Hematopoietic multipotent progenitor cell treated with erythropoietin and hydrocortisone succinate and interleukin-3 and kit ligand, for 4 days (in vitro differentiated cells): ENCODE measurements around the gene NPAS3.

Experiments
- DNase-seq: peaks from one replicate; pipeline ENCODE4 v3.0.0-alpha.2; 2015

NPAS3 gene

DNA sequence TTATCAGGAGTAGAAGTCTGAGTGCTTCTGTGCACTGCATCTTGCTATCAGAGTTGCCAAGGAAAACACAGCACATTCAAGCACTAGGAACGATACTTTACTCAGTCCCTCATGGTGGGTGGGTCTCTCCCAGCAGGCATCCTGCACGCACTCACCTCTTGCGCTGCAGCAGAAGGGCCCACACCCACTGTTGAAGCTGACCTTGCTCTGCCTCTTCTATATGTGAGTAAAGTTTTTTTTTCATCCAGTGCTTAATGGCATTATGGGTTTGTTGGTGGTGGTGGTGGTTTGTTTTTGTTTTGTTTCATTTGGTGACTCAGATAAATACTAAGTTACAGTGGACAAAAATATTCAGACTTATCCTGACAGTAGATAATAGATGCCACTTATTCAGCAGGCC, 663.7 kb downstream of the NPAS3 start:
- no peak for DNase-seq

DNA sequence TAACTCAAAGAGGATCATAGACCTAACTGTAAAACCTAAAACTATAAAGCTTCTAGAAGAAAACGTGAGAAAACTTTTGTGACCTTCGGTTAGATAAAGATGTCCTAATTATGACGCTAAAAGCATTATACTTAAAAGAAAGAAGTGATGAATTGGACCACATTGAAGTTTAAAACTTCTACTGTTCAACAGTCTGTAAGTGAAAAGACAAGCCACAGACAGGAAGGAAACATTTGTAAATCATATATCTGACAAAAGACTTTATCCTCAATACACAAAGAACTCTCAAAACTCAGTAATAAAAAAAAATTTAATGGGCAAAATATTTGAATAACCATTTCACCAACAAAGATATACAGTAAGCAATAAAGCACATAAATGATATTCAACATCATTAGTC, 667.9 kb downstream of the NPAS3 start:
- DNase-seq = peak; percentile 10

DNA sequence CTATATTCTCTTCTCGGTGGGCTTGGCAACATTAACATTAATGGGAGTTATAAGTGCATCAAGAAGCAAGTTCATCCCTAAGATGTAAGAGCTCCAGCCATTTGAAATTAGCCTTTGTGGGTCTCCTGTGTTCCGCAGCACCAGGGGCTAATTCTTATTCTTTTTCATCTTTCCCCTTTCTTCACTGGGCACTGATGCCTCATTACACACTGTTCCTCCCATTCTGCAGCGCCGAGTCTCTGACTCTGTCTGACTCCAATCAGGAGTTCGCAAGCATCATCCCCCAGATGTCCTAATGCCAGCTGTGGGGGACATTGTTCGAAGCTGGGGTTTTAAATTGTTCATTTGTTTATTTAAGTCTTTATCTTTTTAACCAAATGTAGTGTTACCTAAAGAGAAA, 670.9 kb downstream of the NPAS3 start:
- no peak for DNase-seq

DNA sequence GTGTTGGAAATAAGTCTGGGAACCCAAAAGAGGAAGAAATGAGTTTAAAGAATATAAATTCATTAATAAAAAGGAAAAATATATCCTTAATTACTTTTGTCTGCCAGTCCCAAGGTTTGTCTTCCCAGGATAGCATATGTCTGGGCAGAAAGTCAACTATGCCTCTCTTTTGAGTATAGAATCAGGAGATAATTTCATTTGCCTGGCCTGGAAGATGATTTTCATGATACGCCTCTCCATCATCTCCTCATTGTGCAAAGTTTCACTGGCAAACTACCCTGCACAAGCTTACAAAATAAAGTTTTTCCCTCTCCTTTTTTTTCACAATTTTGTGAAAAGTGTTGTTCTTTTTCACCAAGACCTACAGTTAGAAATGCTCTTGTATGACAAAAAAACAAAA, 671.4 kb downstream of the NPAS3 start:
- DNase-seq = no peak

DNA sequence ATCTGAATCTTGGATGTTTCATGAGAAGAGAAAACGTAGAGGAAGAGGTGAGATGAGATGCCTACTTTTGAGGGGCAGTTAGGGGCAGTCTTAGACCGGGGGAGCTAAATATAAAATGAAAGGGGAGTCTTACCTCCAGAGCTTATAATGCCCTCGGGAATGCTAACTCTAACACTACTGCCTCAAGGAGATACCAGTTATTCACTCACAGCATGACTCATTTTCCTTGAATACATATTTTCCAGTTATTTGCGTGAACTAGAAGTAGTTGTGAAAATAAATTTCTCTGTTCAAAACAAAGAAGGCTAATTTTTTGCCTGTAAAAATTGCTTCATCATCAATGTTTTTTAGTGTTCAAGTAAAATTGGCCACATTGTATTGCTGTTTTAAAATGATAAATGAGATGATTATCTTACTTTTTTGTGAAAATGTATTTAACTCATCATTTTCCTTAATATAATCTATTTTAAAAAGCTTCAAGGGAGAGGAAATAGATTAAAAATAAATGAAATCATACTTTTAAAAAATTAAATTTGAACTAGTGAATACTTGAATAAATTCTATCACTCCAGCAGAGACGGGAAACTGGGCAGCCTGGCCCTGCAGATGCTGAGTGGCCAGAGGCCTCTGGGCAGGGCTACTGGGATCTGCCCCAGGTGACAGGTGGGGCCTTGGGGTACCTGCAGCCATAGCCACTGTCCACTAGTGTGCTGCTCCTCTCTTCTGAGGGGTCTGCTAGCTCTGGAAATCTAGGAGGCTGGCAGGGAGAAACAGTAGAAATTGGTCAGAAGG, 672.9 kb downstream of the NPAS3 start:
- no peak for DNase-seq

DNA sequence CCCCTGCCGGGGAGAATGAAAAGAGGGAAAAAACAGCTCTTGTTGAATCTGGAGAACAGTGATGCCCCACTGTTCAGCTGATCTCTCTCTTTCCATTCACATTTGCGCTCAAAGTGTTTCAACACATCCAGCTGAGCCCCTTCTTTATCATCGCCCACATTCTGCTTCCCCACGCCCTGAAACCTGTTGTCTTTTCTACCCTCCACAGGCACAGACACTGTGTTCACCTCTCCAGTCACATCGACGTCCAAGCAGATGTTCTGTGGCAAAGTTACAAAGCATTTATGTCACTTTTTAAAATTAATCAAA, 673.5 kb downstream of the NPAS3 start:
- DNase-seq = peak; percentile 74

DNA sequence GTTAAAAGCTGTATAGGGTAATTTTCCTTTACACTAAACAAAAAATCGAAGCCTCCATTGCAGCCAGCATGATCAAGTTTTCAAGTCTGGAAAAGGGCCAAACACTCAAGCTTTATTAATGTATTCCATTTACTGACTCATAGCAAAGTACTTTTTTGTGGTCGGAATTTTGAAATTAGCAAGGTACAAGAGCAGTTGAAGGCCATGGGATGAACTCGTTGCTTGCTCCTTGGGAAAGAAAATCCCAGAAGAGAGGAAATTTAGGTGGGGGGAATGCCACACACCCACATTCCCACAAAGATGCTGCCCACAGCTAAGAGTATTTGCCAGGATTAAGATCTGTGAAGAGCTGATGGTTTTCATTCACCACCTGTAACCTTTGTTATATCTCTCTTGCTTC, 678.5 kb downstream of the NPAS3 start:
- DNase-seq = no peak

DNA sequence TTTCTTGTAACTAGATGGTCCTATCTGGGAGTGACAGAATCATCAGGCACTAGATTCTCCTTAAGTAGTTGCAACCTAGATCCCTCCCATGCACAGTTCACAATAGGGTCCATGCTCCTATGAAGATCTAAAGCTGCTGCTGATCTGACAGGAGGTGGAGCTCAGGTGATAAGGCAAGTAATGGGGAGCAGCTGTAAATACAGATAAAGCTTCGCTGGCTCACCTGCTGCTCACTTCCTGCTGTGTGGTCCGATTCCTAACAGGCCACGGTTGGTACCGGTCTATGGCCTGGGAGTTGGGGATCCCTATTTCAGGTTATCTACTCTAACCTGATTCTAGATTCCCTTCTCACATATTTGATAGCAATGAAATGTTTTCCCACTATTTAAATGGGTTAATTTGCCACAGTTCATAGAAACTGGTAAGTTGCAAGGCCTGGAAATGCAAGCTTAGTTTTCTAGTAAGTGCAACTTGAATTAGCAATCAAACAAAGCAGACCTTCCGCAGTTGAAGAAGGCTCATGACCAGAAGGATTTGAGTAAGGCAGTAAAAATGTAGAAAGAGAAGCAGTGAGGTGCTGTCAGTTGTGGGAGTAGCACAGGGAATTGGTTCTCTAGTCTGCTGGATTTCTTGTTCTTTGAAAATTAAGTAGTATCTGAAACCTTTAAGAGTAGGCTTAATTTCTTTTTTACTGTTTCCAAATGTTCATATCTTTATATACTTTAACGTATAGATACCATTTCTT, 679.9 kb downstream of the NPAS3 start:
- DNase-seq = no peak

DNA sequence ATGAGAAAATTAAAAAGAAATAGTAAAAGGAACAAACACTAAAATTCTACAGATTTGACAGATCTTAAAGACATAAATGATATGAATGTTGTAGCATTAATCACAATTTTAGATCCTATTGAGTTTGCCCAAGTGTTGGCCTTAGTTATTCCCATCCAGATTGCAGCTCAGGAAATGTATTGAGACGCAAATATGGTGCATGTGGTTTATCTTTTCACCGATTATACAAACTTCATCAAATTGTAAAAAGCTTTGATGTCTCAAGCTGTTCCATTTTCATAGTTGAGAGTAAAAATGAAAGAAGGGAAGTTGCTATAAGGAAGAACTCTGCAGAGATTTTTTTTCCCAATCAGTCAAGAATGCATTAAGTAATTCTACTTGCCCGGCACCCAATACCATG, 683.8 kb downstream of the NPAS3 start:
- DNase-seq = no peak

DNA sequence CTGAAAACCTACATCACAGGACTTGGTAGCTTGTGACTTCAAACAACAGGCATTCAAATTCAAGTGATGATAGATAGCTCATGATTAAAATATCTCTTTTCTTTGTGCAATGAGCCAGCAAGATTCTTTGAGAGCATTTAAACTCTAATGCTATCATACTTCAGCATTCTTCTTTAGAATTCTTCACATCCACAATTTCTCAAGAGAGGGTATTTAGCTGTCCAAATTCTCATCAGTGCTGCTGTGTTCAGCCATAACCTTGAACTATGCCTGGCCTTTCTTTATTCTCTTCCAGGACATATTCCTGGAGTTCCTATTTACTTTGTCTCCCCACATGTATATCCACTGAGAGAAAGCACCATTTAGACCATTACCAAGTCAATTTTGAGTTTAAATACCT, 691.1 kb downstream of the NPAS3 start:
- no peak for DNase-seq

DNA sequence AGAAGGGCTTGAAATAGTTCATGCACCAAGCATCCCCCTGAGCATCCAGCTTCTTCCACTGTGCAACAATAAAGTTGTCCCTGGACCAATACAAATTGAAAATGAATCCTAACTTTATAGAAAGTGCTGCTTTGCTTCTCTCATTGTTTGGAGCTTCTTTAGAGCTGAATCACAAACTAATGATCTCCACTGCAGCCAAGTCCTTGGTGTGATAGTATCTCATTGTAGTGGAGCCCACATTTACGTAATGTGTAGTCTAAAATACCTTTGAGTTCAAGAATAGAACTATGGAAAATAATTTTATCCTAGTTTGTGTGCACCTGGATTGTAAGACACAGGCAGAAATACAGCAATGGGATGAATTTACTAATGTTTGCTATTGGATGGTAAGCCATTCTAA, 692.3 kb downstream of the NPAS3 start:
- no peak for DNase-seq

DNA sequence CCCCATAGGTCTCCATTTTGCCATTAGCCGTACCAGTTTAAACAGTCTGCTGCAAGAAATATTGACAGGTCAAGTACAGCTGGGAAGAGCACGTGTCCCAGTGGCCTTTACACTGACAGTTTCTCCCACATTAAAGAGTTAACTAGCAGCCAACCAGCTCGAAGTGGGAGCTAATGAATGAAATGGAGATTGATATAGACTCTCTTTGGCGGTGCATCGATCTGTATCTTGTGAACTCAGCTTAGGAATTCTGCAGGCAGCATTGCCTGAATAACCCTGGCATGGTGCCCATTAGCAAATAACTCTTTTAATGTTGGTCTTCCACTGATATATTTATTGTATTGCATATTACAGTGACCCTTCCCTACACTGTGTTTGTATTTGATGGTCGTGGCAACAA, 692.8 kb downstream of the NPAS3 start:
- DNase-seq = no peak

DNA sequence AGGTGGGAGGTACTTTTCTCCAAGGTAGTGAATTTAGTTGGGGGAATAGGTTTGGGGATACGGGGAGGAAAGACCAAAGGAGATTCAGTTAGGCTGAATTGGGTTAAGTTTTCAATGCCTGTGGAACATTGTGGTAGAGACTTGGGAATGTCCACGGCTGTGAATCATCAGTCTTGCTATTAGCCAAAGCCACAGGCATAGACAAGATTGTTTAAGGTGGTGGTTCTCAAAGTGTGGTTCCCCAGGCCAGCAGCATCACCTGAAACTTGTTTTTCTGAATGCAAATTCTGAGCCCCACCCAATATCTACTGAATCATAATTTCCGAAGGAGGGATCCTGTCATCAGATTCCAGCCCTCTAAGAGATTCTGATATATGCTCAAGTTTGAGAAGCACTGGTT, 696.0 kb downstream of the NPAS3 start:
- DNase-seq = no peak

DNA sequence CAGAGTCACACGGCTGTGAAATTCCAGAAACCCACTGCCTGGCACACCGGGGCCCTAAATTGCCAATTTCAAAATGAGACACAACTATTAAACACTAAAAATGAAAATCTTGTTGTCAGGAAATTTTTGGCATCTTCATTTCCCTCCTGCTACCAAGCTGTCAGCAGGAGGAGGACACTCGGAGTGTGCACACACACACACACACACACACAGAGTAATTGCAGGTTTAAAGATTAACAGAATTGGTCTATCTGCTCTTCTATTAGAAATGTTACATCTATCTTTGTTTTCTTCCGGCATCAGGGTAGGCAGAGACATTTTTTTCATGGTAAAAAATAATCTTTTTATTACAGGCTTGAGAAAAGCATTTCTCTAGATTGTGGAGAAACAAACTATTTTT, 698.0 kb downstream of the NPAS3 start:
- DNase-seq = no peak

DNA sequence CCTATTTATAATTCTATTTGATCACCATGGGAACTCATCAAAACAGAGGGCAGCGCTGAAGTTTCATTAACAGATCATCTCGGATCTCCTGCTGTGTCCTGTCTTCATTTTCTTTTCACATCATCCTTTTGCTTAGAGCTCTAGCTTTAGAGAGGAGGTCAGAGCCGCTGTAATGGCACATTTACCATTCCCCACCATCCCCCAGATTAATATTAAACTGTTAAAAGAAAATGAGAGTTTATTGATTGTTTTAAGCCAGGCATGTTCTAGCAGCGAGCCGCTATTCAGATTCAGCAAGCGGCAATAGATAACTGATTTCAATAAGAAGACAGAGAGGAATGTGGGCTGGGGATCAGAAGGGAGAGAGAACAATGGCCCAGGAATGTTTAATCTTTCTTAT, 703.4 kb downstream of the NPAS3 start:
- DNase-seq = no peak

DNA sequence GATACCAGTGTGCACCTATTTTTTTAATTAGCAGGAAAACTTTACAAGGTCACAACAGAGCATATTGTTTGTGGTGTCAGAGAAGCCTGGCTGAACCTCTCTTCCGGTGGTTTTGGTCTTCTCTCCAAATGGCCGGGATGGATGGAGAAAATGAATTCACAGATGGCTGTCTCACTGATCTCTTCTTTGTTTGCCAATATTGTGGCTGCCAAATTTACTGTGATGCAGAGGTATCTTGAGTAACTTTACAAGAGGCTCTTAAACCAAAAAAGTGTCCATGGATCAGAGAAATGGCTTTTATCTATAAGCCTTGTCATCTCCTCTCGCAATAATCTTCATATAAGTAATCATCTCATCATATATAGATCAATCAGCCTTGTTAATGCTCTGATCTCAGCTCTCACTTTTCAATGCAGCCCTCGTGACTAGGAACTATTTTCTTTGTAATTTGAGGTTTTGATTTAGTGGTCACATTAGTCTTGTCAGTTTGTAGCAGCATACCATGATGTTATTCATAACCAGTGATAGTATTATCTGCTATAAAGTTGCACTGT, 704.1 kb downstream of the NPAS3 start:
- DNase-seq = no peak

DNA sequence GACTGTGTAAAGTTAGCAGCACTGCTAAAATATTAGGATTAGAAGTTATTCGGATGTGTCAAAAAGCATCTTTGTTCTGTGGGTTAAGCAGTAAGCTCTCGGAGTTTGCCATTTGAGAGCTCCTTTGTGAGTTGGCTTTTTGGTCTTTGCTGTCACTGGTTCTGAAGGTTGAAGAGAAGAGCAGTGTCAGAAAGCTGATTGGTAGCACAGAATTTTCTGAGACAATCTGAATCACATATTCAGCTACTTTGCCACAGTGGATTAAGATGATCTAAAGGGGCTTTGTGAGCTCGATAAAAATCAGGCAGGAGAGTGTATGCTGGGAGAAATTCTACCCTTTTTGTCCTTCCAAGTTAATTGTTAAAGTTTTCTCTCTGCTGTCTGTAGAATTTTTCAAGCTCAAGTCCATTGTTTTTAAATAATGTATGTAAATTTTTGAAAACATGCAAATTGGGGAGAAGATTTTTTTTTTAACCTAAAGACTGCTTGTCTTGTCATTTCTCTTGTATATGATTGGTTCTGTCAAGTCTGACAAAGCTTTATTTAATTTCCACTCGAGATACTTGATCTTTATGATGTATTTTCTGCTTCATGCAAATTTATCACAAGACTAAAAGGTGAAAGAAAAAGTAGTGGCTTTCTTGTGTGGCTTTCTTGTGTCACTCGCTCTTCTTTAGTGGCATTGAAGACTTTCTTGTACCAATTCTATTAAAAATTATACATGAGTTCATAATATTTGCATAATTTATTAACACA, 704.9 kb downstream of the NPAS3 start:
- DNase-seq = no peak

DNA sequence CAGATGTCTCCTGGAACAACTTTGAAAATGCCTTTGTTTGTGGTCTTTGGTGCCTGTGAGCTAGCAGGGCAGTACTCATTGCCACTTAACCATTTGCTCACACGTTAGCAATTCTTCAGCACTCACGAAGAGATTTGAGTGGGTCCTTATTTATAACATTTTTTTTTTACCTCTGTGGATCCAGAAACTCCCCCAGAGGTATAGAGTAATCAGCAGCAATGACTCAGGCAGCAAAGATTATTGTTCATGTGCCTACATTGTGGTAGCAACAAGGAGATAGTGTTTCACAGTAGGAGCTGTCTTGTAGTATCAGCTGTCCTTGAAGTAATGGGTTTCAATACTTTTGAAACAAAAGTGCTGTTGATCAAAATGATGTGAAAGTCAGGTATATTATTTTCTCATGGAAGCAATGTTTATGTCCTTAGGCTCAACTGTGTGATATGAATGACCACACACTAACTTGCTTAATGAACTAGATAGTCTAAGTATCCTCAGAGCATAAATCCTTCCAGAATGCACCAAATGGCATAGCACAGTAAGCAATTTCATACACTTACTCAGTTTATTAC, 708.1 kb downstream of the NPAS3 start:
- DNase-seq = no peak

DNA sequence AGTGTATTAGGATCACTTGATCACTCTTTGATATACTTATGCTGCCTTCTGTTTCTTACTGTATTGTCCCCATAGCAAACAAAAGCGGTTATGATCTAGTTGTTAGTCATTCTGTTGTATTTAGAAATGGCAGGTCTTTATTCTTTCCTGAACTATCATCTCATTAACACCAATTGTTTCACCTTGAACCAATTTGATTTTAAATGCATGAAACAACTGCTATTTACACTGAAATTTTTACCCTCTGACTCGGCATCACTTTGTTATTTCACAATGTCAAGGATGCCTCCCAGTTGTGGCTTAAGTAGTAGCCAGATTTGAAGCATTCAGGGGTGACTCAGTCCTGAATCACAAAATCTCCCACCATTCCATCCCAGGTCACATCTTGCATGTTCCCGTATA, 708.7 kb downstream of the NPAS3 start:
- no peak for DNase-seq

DNA sequence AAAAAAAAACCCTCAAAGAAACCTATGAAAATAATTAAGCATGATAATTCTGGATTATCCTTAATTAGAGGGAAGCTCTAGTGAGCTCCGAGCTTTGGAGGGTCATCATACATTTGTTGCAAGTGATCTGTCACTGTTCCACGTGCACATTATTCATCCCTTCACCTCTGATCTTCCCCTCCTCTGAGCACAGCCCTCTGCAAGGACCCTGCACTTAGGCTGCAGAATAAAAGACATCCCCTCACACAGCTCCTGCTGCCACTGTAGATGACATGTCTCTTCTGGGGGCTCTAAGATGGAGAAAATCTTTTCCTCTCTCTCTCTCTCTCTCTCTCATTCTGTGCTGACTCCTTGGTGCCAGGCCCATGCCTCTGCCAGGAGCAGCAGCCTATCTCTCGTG, 711.8 kb downstream of the NPAS3 start:
- DNase-seq = no peak

DNA sequence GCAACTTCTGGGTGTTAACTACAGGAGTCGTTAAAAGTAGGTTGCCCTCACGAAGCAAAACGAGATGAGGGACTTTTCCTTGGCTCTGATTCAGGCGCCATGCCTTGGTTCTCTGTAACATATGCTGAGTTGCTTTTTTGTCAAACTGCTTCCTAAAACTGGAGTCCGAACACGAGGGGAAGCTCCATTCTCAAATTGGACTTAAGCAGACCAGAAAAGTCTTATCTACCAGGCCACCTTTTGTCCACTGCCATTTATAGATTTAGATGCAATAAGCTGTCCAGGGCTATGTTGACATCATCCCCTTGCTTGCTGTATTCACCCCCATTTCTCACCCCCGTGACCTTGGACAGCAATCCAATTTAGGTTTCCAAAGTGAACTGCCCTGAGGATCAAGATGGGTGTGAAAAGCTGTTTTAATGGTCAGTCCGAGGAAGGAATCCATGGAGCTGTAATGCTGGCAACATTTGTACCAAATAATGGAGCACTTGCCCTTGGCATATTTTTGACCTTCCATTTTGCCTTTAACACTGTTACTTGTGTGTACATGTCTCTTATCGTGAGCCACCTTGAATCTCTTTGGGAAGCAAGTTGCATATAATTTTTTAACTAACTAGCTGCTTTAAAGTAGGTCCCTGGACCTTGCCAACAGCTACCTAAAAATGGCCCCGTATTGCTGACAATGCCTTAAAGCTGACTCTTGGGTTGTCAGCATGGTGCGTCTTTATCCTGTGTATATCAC, 714.1 kb downstream of the NPAS3 start:
- DNase-seq = no peak

DNA sequence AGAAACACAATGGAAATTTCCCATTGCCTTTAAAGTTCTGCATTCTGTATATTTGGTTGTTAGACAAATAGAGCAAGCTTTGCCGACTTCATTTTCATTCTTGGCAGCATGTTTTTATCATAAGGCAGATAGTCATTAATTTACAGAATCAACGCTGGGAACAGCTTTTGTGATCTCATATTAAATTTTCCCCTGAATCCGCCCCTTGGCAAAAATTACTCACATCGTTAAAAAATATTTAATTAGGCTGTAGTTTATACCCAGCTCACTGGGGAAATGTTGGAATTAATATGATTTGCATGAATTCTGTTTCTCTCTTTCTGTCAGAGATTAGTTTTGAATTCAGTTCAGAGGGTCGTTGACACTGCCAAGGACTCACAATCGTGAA, 714.6 kb downstream of the NPAS3 start:
- no peak for DNase-seq

DNA sequence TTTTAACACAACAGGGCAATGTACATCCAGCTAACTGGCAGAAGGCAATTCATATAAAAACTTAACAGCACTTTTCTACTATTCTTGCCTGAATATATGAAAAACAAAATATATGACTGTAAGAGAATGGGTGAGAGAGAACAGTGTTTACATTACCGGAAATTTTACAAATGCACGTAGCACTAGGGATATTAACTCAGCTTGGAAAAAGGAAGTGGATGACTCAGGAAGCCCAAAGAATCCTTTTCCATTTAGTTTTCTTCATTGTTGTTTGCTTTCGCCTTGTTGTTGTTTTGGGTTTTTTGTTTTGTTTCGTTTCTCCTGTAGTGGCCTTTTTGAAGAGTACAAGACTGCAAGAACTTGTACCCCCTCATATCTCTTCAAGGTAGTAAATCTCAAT, 716.7 kb downstream of the NPAS3 start:
- DNase-seq = no peak
